ENCODE results near the gene GUCA1A. TPM values are rescaled to one million over a fixed set of nuclear protein-coding genes. Genes with fewer than 3 reads are reported as not detected.

Gene GUCA1A
- polyA plus RNA-seq, 1 donor (not counting 4 experiments of a cell fraction or from before 2014, with no cell fraction given), result not detected

- H3K27me3 ChIP-seq (ENCODE audit: control insufficient read depth, extremely low read depth, insufficient read depth, low read length), result no peaks in the 10 kb centered on the region
- H3K4me3 ChIP-seq (ENCODE audit: control insufficient read depth in 2 of 3, extremely low read depth in 1 of 3, insufficient read depth in 2 of 3, low read depth in 1 of 3, low read length in 3 of 3), result peak within 1 kb of the TSS; percentile 79 to 93 (median 84)
- peaks cover 43% of the 10 kb centered on the region for H3K4me1 ChIP-seq (ENCODE audit: control insufficient read depth, extremely low read depth, insufficient read depth, low read length)
- H3K79me2 ChIP-seq (ENCODE audit: control insufficient read depth, insufficient read depth, low read length), result peaks cover 37% of the 10 kb centered on the region
- FAIRE-seq, result no peak
- H3K9me3 ChIP-seq (ENCODE audit: control insufficient read depth, low read depth, low read length), result no peaks in the 10 kb centered on the region
- no peaks in the 10 kb centered on the region for H4K20me1 ChIP-seq (ENCODE audit: control insufficient read depth, extremely low read depth, insufficient read depth, low read length)
- peak within 1 kb of the TSS; percentile 95 for H3K4me2 ChIP-seq (ENCODE audit: control insufficient read depth, extremely low read depth, insufficient read depth, low read depth, low read length)
- no peaks in the 10 kb centered on the region for H3K36me3 ChIP-seq (ENCODE audit: control insufficient read depth in 2 of 2, extremely low read depth in 1 of 2, insufficient read depth in 2 of 2, low read length in 2 of 2)
- peak within 1 kb of the TSS; percentile 88 for H3K27ac ChIP-seq (ENCODE audit: control insufficient read depth, insufficient read depth, low read length)
- dilution Hi-C loops (cut with MboI; ENCODE audit: extremely low pct_ligation_motif_present, low sequenced_read_pairs), result no loop called here
- peak within 1 kb of the TSS; percentile 84 for H3K9ac ChIP-seq (ENCODE audit: control insufficient read depth, extremely low read depth, insufficient read depth, low read length)
- H3K9me1 ChIP-seq (ENCODE audit: control insufficient read depth, extremely low read depth, insufficient read depth, low read length), result no peaks in the 10 kb centered on the region
- TF ChIP-seq EZH2 (IDR thresholded peaks at IDR 0.05; ENCODE audit: low read length), result no peak
- TF ChIP-seq, protein P1, sequence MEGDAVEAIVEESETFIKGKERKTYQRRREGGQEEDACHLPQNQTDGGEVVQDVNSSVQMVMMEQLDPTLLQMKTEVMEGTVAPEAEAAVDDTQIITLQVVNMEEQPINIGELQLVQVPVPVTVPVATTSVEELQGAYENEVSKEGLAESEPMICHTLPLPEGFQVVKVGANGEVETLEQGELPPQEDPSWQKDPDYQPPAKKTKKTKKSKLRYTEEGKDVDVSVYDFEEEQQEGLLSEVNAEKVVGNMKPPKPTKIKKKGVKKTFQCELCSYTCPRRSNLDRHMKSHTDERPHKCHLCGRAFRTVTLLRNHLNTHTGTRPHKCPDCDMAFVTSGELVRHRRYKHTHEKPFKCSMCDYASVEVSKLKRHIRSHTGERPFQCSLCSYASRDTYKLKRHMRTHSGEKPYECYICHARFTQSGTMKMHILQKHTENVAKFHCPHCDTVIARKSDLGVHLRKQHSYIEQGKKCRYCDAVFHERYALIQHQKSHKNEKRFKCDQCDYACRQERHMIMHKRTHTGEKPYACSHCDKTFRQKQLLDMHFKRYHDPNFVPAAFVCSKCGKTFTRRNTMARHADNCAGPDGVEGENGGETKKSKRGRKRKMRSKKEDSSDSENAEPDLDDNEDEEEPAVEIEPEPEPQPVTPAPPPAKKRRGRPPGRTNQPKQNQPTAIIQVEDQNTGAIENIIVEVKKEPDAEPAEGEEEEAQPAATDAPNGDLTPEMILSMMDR (optimal IDR thresholded peaks at IDR 0.05 in 1 of 3, IDR thresholded peaks at IDR 0.05 in 1 of 3, conservative IDR thresholded peaks at IDR 0.05 in 1 of 3; ENCODE audit: extremely low read depth in 1 of 3, insufficient read depth in 2 of 3, low read length in 3 of 3), result no peak
- no peak for DNase-seq (ENCODE audit: low read depth, low spot score)
- H2AFZ ChIP-seq (ENCODE audit: control insufficient read depth, low read length), result peak within 1 kb of the TSS; percentile 87
Observed at GRCh38 chr6:42142118-42142835, 30.9 kb upstream of the GUCA1A start, which contains the start of gene C6orf132. TSS of gene C6orf132 (minus strand) at chr6:42142620. CDS start at chr6:42142444, 176 bp downstream.

GRCh38 chr6:42147138-42147562 is 26.0 kb upstream of the GUCA1A start:
- no peak for TF ChIP-seq EZH2 (IDR thresholded peaks at IDR 0.05; ENCODE audit: low read length)
- TF ChIP-seq, protein P1 (optimal IDR thresholded peaks at IDR 0.05 in 1 of 3, IDR thresholded peaks at IDR 0.05 in 1 of 3, conservative IDR thresholded peaks at IDR 0.05 in 1 of 3; ENCODE audit: extremely low read depth in 1 of 3, insufficient read depth in 2 of 3, low read length in 3 of 3), result no peak
- no peak for DNase-seq (ENCODE audit: low read depth, low spot score)
- dilution Hi-C loops (cut with MboI; ENCODE audit: extremely low pct_ligation_motif_present, low sequenced_read_pairs), result no loop called here
- FAIRE-seq, result no peak
- Histone ChIP-seq H3K79me2 (ENCODE audit: control insufficient read depth, insufficient read depth, low read length) (no peaks in the 10 kb centered on the region), H3K27ac (ENCODE audit: control insufficient read depth, insufficient read depth, low read length) (no peak overlapping the region), H3K9me1 (ENCODE audit: control insufficient read depth, extremely low read depth, insufficient read depth, low read length) (no peaks in the 10 kb centered on the region), H3K27me3 (ENCODE audit: control insufficient read depth, extremely low read depth, insufficient read depth, low read length) (no peaks in the 10 kb centered on the region), H3K4me3 (ENCODE audit: control insufficient read depth in 2 of 3, extremely low read depth in 1 of 3, insufficient read depth in 2 of 3, low read depth in 1 of 3, low read length in 3 of 3) (no peak overlapping the region), H4K20me1 (ENCODE audit: control insufficient read depth, extremely low read depth, insufficient read depth, low read length) (no peaks in the 10 kb centered on the region), H3K9ac (ENCODE audit: control insufficient read depth, extremely low read depth, insufficient read depth, low read length) (no peak overlapping the region), H3K9me3 (ENCODE audit: control insufficient read depth, low read depth, low read length) (no peaks in the 10 kb centered on the region), H3K4me2 (ENCODE audit: control insufficient read depth, extremely low read depth, insufficient read depth, low read depth, low read length) (no peak overlapping the region), H2AFZ (ENCODE audit: control insufficient read depth, low read length) (no peak overlapping the region), H3K36me3 (ENCODE audit: control insufficient read depth in 2 of 2, extremely low read depth in 1 of 2, insufficient read depth in 2 of 2, low read length in 2 of 2) (no peaks in the 10 kb centered on the region), H3K4me1 (ENCODE audit: control insufficient read depth, extremely low read depth, insufficient read depth, low read length) (peaks cover 10% of the 10 kb centered on the region)

Measured in keratinocyte (primary cell).